Neural progenitor cell (in vitro differentiated cells): Measurements from ENCODE around the gene ADH4.

Experiments
- CTCF ChIP-seq: fragments of 200-600 bp; sonication (generic); IDR thresholded peaks from 2 replicates; pipeline ENCODE4 v1.5.1; 2017; ENCODE audit warnings: antibody characterized with exemption, mild to moderate bottlenecking
- EZH2 ChIP-seq: fragments of 200-600 bp; sonication (generic); IDR thresholded peaks from 2 replicates; pipeline ENCODE4 v1.6.1; 2017; ENCODE audit warnings: antibody characterized with exemption, mild to moderate bottlenecking, moderate library complexity
- EZH2phosphoT487 ChIP-seq: fragments of 200-600 bp; sonication (generic); IDR thresholded peaks from 2 replicates; pipeline ENCODE4 v1.6.1; 2017; ENCODE audit warnings: antibody characterized with exemption

- TF ChIP-seq CTCF (no peak), EZH2 (no peak), EZH2phosphoT487 (no peak)
Observed at GRCh38 chr4:99077177-99077576, 66.9 kb downstream of the ADH4 start.
